ENCODE measurements around the gene PAPOLB.

DNA sequence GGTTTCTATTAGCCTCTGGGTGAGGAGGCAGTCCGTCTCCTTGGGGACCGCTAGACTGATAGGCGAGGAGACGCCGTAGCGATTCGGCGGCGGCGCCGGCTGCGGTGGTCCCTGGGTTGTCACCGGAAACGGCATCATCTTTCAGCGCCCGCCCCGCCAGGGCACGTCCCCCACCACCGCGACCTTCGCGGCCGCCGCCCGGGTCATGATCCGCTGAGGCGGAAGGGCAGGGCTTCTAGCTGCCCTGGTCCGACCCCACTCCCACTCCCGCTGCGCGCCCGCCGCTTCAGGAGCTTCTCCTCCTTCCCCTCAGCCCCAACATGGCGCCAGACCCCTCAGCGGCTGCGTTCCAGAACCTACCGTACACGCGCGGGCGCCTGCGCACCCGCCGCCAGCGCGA is at the start of gene PAPOLB:
- TF ChIP-seq LARP7 (IDR thresholded peaks at IDR 0.05): no peak
- TF ChIP-seq RAD21 (IDR thresholded peaks at IDR 0.05; ENCODE audit: insufficient read depth, low read depth, low read length): no peak
- TF ChIP-seq, protein P1, sequence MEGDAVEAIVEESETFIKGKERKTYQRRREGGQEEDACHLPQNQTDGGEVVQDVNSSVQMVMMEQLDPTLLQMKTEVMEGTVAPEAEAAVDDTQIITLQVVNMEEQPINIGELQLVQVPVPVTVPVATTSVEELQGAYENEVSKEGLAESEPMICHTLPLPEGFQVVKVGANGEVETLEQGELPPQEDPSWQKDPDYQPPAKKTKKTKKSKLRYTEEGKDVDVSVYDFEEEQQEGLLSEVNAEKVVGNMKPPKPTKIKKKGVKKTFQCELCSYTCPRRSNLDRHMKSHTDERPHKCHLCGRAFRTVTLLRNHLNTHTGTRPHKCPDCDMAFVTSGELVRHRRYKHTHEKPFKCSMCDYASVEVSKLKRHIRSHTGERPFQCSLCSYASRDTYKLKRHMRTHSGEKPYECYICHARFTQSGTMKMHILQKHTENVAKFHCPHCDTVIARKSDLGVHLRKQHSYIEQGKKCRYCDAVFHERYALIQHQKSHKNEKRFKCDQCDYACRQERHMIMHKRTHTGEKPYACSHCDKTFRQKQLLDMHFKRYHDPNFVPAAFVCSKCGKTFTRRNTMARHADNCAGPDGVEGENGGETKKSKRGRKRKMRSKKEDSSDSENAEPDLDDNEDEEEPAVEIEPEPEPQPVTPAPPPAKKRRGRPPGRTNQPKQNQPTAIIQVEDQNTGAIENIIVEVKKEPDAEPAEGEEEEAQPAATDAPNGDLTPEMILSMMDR (IDR thresholded peaks at IDR 0.05 in 2 of 3, conservative IDR thresholded peaks at IDR 0.05 in 1 of 3; ENCODE audit: control insufficient read depth in 2 of 3, extremely low read depth in 1 of 3, insufficient read depth in 1 of 3, low read depth in 3 of 3, low read length in 3 of 3): no peak
- no peak for TF ChIP-seq POLR2AphosphoS2 (IDR thresholded peaks at IDR 0.05; ENCODE audit: low read depth, low read length)
- TF ChIP-seq, protein P2, sequence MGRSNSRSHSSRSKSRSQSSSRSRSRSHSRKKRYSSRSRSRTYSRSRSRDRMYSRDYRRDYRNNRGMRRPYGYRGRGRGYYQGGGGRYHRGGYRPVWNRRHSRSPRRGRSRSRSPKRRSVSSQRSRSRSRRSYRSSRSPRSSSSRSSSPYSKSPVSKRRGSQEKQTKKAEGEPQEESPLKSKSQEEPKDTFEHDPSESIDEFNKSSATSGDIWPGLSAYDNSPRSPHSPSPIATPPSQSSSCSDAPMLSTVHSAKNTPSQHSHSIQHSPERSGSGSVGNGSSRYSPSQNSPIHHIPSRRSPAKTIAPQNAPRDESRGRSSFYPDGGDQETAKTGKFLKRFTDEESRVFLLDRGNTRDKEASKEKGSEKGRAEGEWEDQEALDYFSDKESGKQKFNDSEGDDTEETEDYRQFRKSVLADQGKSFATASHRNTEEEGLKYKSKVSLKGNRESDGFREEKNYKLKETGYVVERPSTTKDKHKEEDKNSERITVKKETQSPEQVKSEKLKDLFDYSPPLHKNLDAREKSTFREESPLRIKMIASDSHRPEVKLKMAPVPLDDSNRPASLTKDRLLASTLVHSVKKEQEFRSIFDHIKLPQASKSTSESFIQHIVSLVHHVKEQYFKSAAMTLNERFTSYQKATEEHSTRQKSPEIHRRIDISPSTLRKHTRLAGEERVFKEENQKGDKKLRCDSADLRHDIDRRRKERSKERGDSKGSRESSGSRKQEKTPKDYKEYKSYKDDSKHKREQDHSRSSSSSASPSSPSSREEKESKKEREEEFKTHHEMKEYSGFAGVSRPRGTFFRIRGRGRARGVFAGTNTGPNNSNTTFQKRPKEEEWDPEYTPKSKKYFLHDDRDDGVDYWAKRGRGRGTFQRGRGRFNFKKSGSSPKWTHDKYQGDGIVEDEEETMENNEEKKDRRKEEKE (IDR thresholded peaks at IDR 0.05): no peak
- TF ChIP-seq CHD2 (IDR thresholded peaks at IDR 0.05; ENCODE audit: borderline replicate concordance, low read depth, low read length): no peak
- TF ChIP-seq, protein P3, sequence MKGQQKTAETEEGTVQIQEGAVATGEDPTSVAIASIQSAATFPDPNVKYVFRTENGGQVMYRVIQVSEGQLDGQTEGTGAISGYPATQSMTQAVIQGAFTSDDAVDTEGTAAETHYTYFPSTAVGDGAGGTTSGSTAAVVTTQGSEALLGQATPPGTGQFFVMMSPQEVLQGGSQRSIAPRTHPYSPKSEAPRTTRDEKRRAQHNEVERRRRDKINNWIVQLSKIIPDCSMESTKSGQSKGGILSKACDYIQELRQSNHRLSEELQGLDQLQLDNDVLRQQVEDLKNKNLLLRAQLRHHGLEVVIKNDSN (IDR thresholded peaks at IDR 0.05; ENCODE audit: borderline replicate concordance, extremely low read length, insufficient read depth, low read depth, low read length): no peak
- TF ChIP-seq RFX5 (IDR thresholded peaks at IDR 0.05; ENCODE audit: low read depth, low read length): no peak
- no peak for TF ChIP-seq EZH2 (IDR thresholded peaks at IDR 0.05; ENCODE audit: borderline replicate concordance, control insufficient read depth, low read depth, low read length)
- TF ChIP-seq POLR2A (IDR thresholded peaks at IDR 0.05; ENCODE audit: low read depth, low read length): no peak
- TF ChIP-seq, protein P4, sequence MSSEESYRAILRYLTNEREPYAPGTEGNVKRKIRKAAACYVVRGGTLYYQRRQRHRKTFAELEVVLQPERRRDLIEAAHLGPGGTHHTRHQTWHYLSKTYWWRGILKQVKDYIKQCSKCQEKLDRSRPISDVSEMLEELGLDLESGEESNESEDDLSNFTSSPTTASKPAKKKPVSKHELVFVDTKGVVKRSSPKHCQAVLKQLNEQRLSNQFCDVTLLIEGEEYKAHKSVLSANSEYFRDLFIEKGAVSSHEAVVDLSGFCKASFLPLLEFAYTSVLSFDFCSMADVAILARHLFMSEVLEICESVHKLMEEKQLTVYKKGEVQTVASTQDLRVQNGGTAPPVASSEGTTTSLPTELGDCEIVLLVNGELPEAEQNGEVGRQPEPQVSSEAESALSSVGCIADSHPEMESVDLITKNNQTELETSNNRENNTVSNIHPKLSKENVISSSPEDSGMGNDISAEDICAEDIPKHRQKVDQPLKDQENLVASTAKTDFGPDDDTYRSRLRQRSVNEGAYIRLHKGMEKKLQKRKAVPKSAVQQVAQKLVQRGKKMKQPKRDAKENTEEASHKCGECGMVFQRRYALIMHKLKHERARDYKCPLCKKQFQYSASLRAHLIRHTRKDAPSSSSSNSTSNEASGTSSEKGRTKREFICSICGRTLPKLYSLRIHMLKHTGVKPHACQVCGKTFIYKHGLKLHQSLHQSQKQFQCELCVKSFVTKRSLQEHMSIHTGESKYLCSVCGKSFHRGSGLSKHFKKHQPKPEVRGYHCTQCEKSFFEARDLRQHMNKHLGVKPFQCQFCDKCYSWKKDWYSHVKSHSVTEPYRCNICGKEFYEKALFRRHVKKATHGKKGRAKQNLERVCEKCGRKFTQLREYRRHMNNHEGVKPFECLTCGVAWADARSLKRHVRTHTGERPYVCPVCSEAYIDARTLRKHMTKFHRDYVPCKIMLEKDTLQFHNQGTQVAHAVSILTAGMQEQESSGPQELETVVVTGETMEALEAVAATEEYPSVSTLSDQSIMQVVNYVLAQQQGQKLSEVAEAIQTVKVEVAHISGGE (CRISPR knock-in tag; IDR thresholded peaks at IDR 0.05): no peak
- no peak for TF ChIP-seq CEBPB (IDR thresholded peaks at IDR 0.05; ENCODE audit: borderline replicate concordance in 1 of 2, low read depth in 2 of 2, low read length in 2 of 2)
- TF ChIP-seq, protein P5, sequence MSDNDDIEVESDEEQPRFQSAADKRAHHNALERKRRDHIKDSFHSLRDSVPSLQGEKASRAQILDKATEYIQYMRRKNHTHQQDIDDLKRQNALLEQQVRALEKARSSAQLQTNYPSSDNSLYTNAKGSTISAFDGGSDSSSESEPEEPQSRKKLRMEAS (IDR thresholded peaks at IDR 0.05; ENCODE audit: low read depth, low read length): no peak
- no peak for TF ChIP-seq CREB1 (IDR thresholded peaks at IDR 0.05; ENCODE audit: low read depth)

Data from GM12878 (cell line).